Measurements from ENCODE around the gene CRYBG1.

CRYBG1 gene

GRCh38 chr6:106519460-106520394 lies 159.2 kb downstream of the CRYBG1 start:
- Histone ChIP-seq H3K4me3 (replicated peaks; ENCODE audit: low read depth, low read length) (peak overlapping the region; percentile 66), H3K27me3 (replicated peaks; ENCODE audit: control insufficient read depth, insufficient read depth, low read length) (no peaks in the 10 kb centered on the region), H3K36me3 (ENCODE audit: control insufficient read depth, insufficient read depth, low read length) (no peaks in the 10 kb centered on the region)
- no peak for TF ChIP-seq CTCF (IDR thresholded peaks at IDR 0.05; ENCODE audit: insufficient read depth, low read length, poor library complexity, severe bottlenecking)
- peak; percentile 85 for DNase-seq (ENCODE audit: extremely low read depth, insufficient read length)

- Histone ChIP-seq H3K4me3 (replicated peaks; ENCODE audit: low read depth, low read length) (peak overlapping the region; percentile 68), H3K36me3 (ENCODE audit: control insufficient read depth, insufficient read depth, low read length) (no peaks in the 10 kb centered on the region), H3K27me3 (replicated peaks; ENCODE audit: control insufficient read depth, insufficient read depth, low read length) (no peaks in the 10 kb centered on the region)
- TF ChIP-seq CTCF (IDR thresholded peaks at IDR 0.05; ENCODE audit: insufficient read depth, low read length, poor library complexity, severe bottlenecking) = no peak
- DNase-seq (ENCODE audit: extremely low read depth, insufficient read length) = peak; percentile 80
Measured at GRCh38 chr6:106520711-106521401, 160.3 kb downstream of the CRYBG1 start.

- Histone ChIP-seq H3K36me3 (ENCODE audit: control insufficient read depth, insufficient read depth, low read length) (peaks cover 2% of the 10 kb centered on the region; the same call in 1 of the 2 replicates), H3K27me3 (replicated peaks; ENCODE audit: control insufficient read depth, insufficient read depth, low read length) (no peaks in the 10 kb centered on the region), H3K4me3 (replicated peaks; ENCODE audit: low read depth, low read length) (peak overlapping the region; percentile 68)
- DNase-seq (ENCODE audit: extremely low read depth, insufficient read length) = no peak
- TF ChIP-seq CTCF (IDR thresholded peaks at IDR 0.05; ENCODE audit: insufficient read depth, low read length, poor library complexity, severe bottlenecking) = no peak
Measured at GRCh38 chr6:106522562-106523250, 162.2 kb downstream of the CRYBG1 start.

- TF ChIP-seq CTCF (IDR thresholded peaks at IDR 0.05; ENCODE audit: insufficient read depth, low read length, poor library complexity, severe bottlenecking) = no peak
- Histone ChIP-seq H3K27me3 (replicated peaks; ENCODE audit: control insufficient read depth, insufficient read depth, low read length) (no peaks in the 10 kb centered on the region), H3K4me3 (replicated peaks; ENCODE audit: low read depth, low read length) (peak overlapping the region; percentile 68), H3K36me3 (ENCODE audit: control insufficient read depth, insufficient read depth, low read length) (peaks cover 5% of the 10 kb centered on the region)
- peak; percentile 57 for DNase-seq (ENCODE audit: extremely low read depth, insufficient read length)
Measured at GRCh38 chr6:106525107-106525881, 164.8 kb downstream of the CRYBG1 start.

GRCh38 chr6:106525882-106526275 lies 165.4 kb downstream of the CRYBG1 start:
- H3K4me3 ChIP-seq (replicated peaks; ENCODE audit: low read depth, low read length) = no peak overlapping the region

More at GRCh38 chr6:106525882-106526275, 165.4 kb downstream of the CRYBG1 start:
- Histone ChIP-seq H3K27me3 (replicated peaks; ENCODE audit: control insufficient read depth, insufficient read depth, low read length) (no peaks in the 10 kb centered on the region), H3K36me3 (ENCODE audit: control insufficient read depth, insufficient read depth, low read length) (peaks cover 7% of the 10 kb centered on the region)
- TF ChIP-seq CTCF (IDR thresholded peaks at IDR 0.05; ENCODE audit: insufficient read depth, low read length, poor library complexity, severe bottlenecking) = no peak
- DNase-seq (ENCODE audit: extremely low read depth, insufficient read length) = no peak

All from GM06990 (cell line).